HepG2 (cell line): Measurements from ENCODE around the gene HTR2A. TPM values are rescaled to one million over a fixed set of nuclear protein-coding genes. Genes with fewer than 3 reads are reported as not detected.

Experiments used
- AKNA ChIP-seq: sonication (generic); formaldehyde crosslinking; IDR thresholded peaks from 2 replicates; pipeline ENCODE4 v1.4.0; 2020; ENCODE audit warnings: missing genetic modification reagents, borderline replicate concordance
- ARNT ChIP-seq: fragments of 450-650 bp; IDR thresholded peaks from 2 replicates; pipeline ENCODE4 v1.6.1; 2017
- ATF2 ChIP-seq: sonication (generic); formaldehyde crosslinking; IDR thresholded peaks from 2 replicates; pipeline ENCODE4 v1.4.0; 2020; ENCODE audit warnings: missing genetic modification reagents
- CENPX ChIP-seq: sonication (generic); formaldehyde crosslinking; IDR thresholded peaks from 2 replicates; pipeline ENCODE4 v1.9.0; 2021; ENCODE audit warnings: mild to moderate bottlenecking, missing genetic modification reagents, moderate library complexity
- HDAC1 ChIP-seq: sonication (generic); formaldehyde crosslinking; IDR thresholded peaks from 2 replicates; pipeline ENCODE4 v1.5.1; 2020; ENCODE audit warnings: mild to moderate bottlenecking, missing genetic modification reagents
- MAZ ChIP-seq, 2 experiments: sonication (generic) in 1 of 2; formaldehyde crosslinking in 1 of 2; IDR thresholded peaks; 2 replicates each; pipeline versions ENCODE4 v1.5.0 to v1.6.1; 2012 to 2020; ENCODE audit warnings: low read depth in 2 of 2, mild to moderate bottlenecking in 2 of 2, borderline replicate concordance in 1 of 2, improper control_type of control experiment in 1 of 2, low read length in 1 of 2, missing genetic modification reagents in 1 of 2, moderate library complexity in 1 of 2
- MIER3 ChIP-seq: IDR thresholded peaks from 2 replicates; pipeline ENCODE4 v1.6.1; 2016; ENCODE audit warnings: missing compliant biosample characterization, borderline replicate concordance
- SALL2 ChIP-seq: sonication (generic); formaldehyde crosslinking; IDR thresholded peaks from 2 replicates; pipeline ENCODE4 v1.8.1; 2023; ENCODE audit warnings: mild to moderate bottlenecking, missing genetic modification reagents, inconsistent platforms
- TFAP4 ChIP-seq: sonication (generic); IDR thresholded peaks from 2 replicates; pipeline ENCODE4 v1.6.1; 2016; ENCODE audit warnings: low read depth, borderline replicate concordance
- ZBTB46 ChIP-seq: sonication (generic); formaldehyde crosslinking; IDR thresholded peaks from 2 replicates; pipeline ENCODE4 v1.4.0; 2020; ENCODE audit warnings: mild to moderate bottlenecking, missing genetic modification reagents, borderline replicate concordance
- ZNF280B ChIP-seq: sonication (generic); formaldehyde crosslinking; IDR thresholded peaks from 2 replicates; pipeline ENCODE4 v1.5.0; 2020; ENCODE audit warnings: missing genetic modification reagents, mild to moderate bottlenecking, borderline replicate concordance
- ZNF670 ChIP-seq: sonication (generic); formaldehyde crosslinking; IDR thresholded peaks from 2 replicates; pipeline ENCODE4 v1.8.0; 2022; ENCODE audit warnings: mild to moderate bottlenecking, missing genetic modification reagents, borderline replicate concordance
- ZNF784 ChIP-seq: sonication (generic); formaldehyde crosslinking; IDR thresholded peaks from 2 replicates; pipeline ENCODE4 v1.5.1; 2020; ENCODE audit warnings: missing genetic modification reagents, mild to moderate bottlenecking, borderline replicate concordance
- ZNF788 ChIP-seq: sonication (generic); formaldehyde crosslinking; IDR thresholded peaks from 2 replicates; pipeline ENCODE4 v1.5.0; 2020; ENCODE audit warnings: mild to moderate bottlenecking, missing genetic modification reagents, borderline replicate concordance
- polyA plus RNA-seq, 8 experiments: library from polyadenylated mRNA; depleted of rRNA in 3 of 8; stranded (reverse) in 7 of 8; unstranded in 1 of 8; fragments of >200 nt; fragmentation: Illumina TruSeq in 4 of 8; extraction: Trizol in 4 of 8; gene quantifications; 2 replicates each; pipeline versions ENCODE4 v1.2.1 to v1.2.3, GENCODE V29; 2011 to 2016; ENCODE audit warnings: low read depth in 4 of 8, missing spikeins in 1 of 8, mixed read lengths in 1 of 8; ENCODE audit not compliant: insufficient read depth in 1 of 8
- total RNA-seq, 5 experiments: library from RNA; depleted of rRNA; stranded (reverse); fragments of >200 nt; fragmentation: Illumina TruSeq; extraction: Trizol; gene quantifications; 2 replicates each; pipeline ENCODE4 v1.2.3, GENCODE V29; 2016; ENCODE audit warnings: low read depth in 1 of 5

The HTR2A gene
- total and polyA plus RNA-seq, 2 of the 13 experiments (the other 11 are each of a cell fraction or from before 2014, with no cell fraction given): not detected

GRCh38 chr13:46858163-46858562 lies 38.7 kb downstream of the HTR2A start (continued):
- no peak for TF ChIP-seq ZBTB46 (CRISPR knock-in tag)
- no peak for TF ChIP-seq ZNF280B (CRISPR knock-in tag)
- no peak for TF ChIP-seq MIER3 (CRISPR knock-in tag)
- TF ChIP-seq ARNT: no peak
- no peak for TF ChIP-seq ZNF670 (CRISPR knock-in tag)
- no peak for TF ChIP-seq ZNF788 (CRISPR knock-in tag)
- no peak for TF ChIP-seq HDAC1 (CRISPR knock-in tag)
- no peak for TF ChIP-seq SALL2 (CRISPR knock-in tag)
- no peak for TF ChIP-seq ZNF784 (CRISPR knock-in tag)
- TF ChIP-seq MAZ (IDR thresholded peaks at IDR 0.05; ENCODE audit: borderline replicate concordance, low read depth, low read length): no peak
- no peak for TF ChIP-seq MAZ (CRISPR knock-in tag; IDR thresholded peaks at IDR 0.05; ENCODE audit: low read depth)
- TF ChIP-seq AKNA: no peak
- no peak for TF ChIP-seq ATF2
- TF ChIP-seq TFAP4: no peak
- TF ChIP-seq CENPX (CRISPR knock-in tag): no peak
